OCI-LY7 (cell line): Measurements from ENCODE around the gene ENG. TPM values are rescaled to one million over a fixed set of nuclear protein-coding genes. Genes with fewer than 3 reads are reported as not detected.

Experiments
- BruUV-seq: library from RNA; stranded (reverse); fragments of 400-500 nt; replicated peaks from 2 replicates; lab custom pipeline; 2021; lab: Mats Ljungman, UMichigan
- CTCF ChIA-PET: fragments of 300-600 bp; sonication (Branson Sonifier 250); formaldehyde crosslinking; loops from one replicate; lab custom pipeline; 2022; ENCODE audit warnings: antibody characterized with exemption; ENCODE audit not compliant: unreplicated experiment; lab: Charles Lee
- POLR2A ChIA-PET: fragments of 300-600 bp; sonication (Branson Sonifier 250); formaldehyde crosslinking; loops from one replicate; lab custom pipeline; 2022; ENCODE audit warnings: antibody characterized with exemption; lab: Charles Lee
- DNase-seq: peaks from one replicate; pipeline ENCODE4 v3.0.0-alpha.2; 2015; ENCODE audit warnings: low spot score
- H2AFZ ChIP-seq: fragments of 200-600 bp; sonication (generic), shearing (Covaris generic); 2 replicates; pipeline ENCODE4 v1.6.1; 2014; ENCODE audit warnings: mild to moderate bottlenecking, antibody characterized with exemption, low read length, moderate library complexity
- H3K27ac ChIP-seq: fragments of 200-600 bp; sonication (generic); 2 replicates; pipeline ENCODE4 v1.5.1; 2014; ENCODE audit warnings: mixed run types, low read depth, mild to moderate bottlenecking, moderate library complexity, low read length, inconsistent platforms; ENCODE audit not compliant: poor library complexity, severe bottlenecking
- H3K36me3 ChIP-seq: fragments of 200-600 bp; sonication (generic); 2 replicates; pipeline ENCODE4 v1.6.1; 2014; ENCODE audit warnings: mild to moderate bottlenecking, antibody characterized with exemption, low read length, moderate library complexity, mixed read lengths; ENCODE audit not compliant: insufficient read depth
- H3K4me1 ChIP-seq: fragments of 200-600 bp; sonication (generic); 2 replicates; pipeline ENCODE4 v1.5.1; 2014; ENCODE audit warnings: mild to moderate bottlenecking, low read length; ENCODE audit not compliant: insufficient read depth, poor library complexity, severe bottlenecking
- H3K4me2 ChIP-seq: fragments of 200-600 bp; sonication (generic); 2 replicates; pipeline ENCODE4 v1.6.1; 2014; ENCODE audit warnings: mild to moderate bottlenecking, low read length
- H3K4me3 ChIP-seq: fragments of 200-600 bp; sonication (generic); 2 replicates; pipeline ENCODE4 v1.5.1; 2014; ENCODE audit warnings: mild to moderate bottlenecking, low read depth, low read length; ENCODE audit not compliant: poor library complexity, severe bottlenecking
- H3K79me2 ChIP-seq: fragments of 200-600 bp; sonication (generic); 2 replicates; pipeline ENCODE4 v1.6.1; 2016; ENCODE audit warnings: low read depth, mild to moderate bottlenecking, low read length, moderate library complexity, mixed read lengths; ENCODE audit not compliant: insufficient read depth
- H3K9me2 ChIP-seq: fragments of 200-600 bp; sonication (generic); 2 replicates; pipeline ENCODE4 v1.6.1; 2016; ENCODE audit warnings: mild to moderate bottlenecking, low read length, mixed read lengths; ENCODE audit not compliant: insufficient read depth
- H3K9me3 ChIP-seq: fragments of 200-600 bp; sonication (generic); 2 replicates; pipeline ENCODE4 v1.6.1; 2014; ENCODE audit warnings: mild to moderate bottlenecking, mixed run types, low read length, mixed read lengths
- H4K20me1 ChIP-seq: fragments of 200-600 bp; sonication (generic); 2 replicates; pipeline ENCODE4 v1.6.1; 2014; ENCODE audit warnings: mild to moderate bottlenecking, antibody characterized with exemption, low read length, moderate library complexity, mixed read lengths; ENCODE audit not compliant: insufficient read depth
- EZH2phosphoT487 ChIP-seq: fragments of 200-600 bp; sonication (generic); IDR thresholded peaks from 2 replicates; pipeline ENCODE4 v1.6.1; 2018; ENCODE audit warnings: low read depth, borderline replicate concordance, mild to moderate bottlenecking, mixed run types, antibody characterized with exemption, low read length, moderate library complexity, mixed read lengths
- intact Hi-C: fragments of 100-400 bp; cut with micrococcal nuclease; formaldehyde crosslinking; loops from one replicate; pipeline ENCODE4 v1.10.0; 2022; ENCODE audit not compliant: unreplicated experiment
- total RNA-seq, 2 experiments: library from RNA; depleted of rRNA in 1 of 2; stranded (reverse); fragments of >200 nt in 1 of 2; shearing (Covaris generic) in 1 of 2; gene quantifications; 2 replicates each; pipeline ENCODE4 v1.2.3, GENCODE V29; 2014 to 2022
- TF ChIP-seq, protein P1 (sequence below): fragments of 200-600 bp; sonication (generic); conservative IDR thresholded peaks from 2 replicates; pipeline ENCODE4 v1.5.1; 2014; ENCODE audit warnings: mild to moderate bottlenecking, antibody characterized with exemption, low read length, moderate library complexity, mixed read lengths

The ENG gene
- total RNA-seq, 2 experiments from 2014 or later: not detected

GRCh38 chr9:127818574-127818973, 35.9 kb downstream of the ENG start:
- no peaks in the 10 kb centered on the region for H3K79me2 ChIP-seq
- no peaks in the 10 kb centered on the region for H3K4me1 ChIP-seq
- BruUV-seq: no TSS peak
- H3K4me3 ChIP-seq: no peak overlapping the region
- H2AFZ ChIP-seq: no peak overlapping the region
- H3K9me2 ChIP-seq: no peaks in the 10 kb centered on the region
- TF ChIP-seq, protein P1, sequence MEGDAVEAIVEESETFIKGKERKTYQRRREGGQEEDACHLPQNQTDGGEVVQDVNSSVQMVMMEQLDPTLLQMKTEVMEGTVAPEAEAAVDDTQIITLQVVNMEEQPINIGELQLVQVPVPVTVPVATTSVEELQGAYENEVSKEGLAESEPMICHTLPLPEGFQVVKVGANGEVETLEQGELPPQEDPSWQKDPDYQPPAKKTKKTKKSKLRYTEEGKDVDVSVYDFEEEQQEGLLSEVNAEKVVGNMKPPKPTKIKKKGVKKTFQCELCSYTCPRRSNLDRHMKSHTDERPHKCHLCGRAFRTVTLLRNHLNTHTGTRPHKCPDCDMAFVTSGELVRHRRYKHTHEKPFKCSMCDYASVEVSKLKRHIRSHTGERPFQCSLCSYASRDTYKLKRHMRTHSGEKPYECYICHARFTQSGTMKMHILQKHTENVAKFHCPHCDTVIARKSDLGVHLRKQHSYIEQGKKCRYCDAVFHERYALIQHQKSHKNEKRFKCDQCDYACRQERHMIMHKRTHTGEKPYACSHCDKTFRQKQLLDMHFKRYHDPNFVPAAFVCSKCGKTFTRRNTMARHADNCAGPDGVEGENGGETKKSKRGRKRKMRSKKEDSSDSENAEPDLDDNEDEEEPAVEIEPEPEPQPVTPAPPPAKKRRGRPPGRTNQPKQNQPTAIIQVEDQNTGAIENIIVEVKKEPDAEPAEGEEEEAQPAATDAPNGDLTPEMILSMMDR: no peak
- no peak for TF ChIP-seq EZH2phosphoT487
- no peak for DNase-seq
- POLR2A ChIA-PET: no interaction called here
- intact Hi-C loops: no loop called here
- H3K9me3 ChIP-seq: no peaks in the 10 kb centered on the region
- no peaks in the 10 kb centered on the region for H4K20me1 ChIP-seq
- peaks cover 39% of the 10 kb centered on the region for H3K36me3 ChIP-seq
- CTCF ChIA-PET: no interaction called here
- no peak overlapping the region for H3K4me2 ChIP-seq
- no peak overlapping the region for H3K27ac ChIP-seq

- Histone ChIP-seq H3K79me2 (no peaks in the 10 kb centered on the region), H2AFZ (no peak overlapping the region), H3K9me2 (no peaks in the 10 kb centered on the region), H3K36me3 (peaks cover 45% of the 10 kb centered on the region), H4K20me1 (no peaks in the 10 kb centered on the region), H3K9me3 (no peaks in the 10 kb centered on the region), H3K4me3 (no peak overlapping the region), H3K27ac (no peak overlapping the region), H3K4me2 (no peak overlapping the region), H3K4me1 (no peaks in the 10 kb centered on the region)
- BruUV-seq: no TSS peak
- DNase-seq: no peak
- TF ChIP-seq EZH2phosphoT487: no peak
- TF ChIP-seq, protein P1: no peak
- intact Hi-C loops: no loop called here
- ChIA-PET CTCF (no interaction called here), POLR2A (no interaction called here)
Observed at GRCh38 chr9:127817881-127818434, 36.5 kb downstream of the ENG start.

- ChIA-PET CTCF (no interaction called here), POLR2A (no interaction called here)
- no peaks in the 10 kb centered on the region for H4K20me1 ChIP-seq
- no TSS peak for BruUV-seq
- no peaks in the 10 kb centered on the region for H3K4me1 ChIP-seq
- no peak overlapping the region for H3K4me2 ChIP-seq
- no peaks in the 10 kb centered on the region for H3K9me2 ChIP-seq
- H3K27ac ChIP-seq: no peak overlapping the region
- no peak for DNase-seq
- no peak overlapping the region for H2AFZ ChIP-seq
- TF ChIP-seq, protein P1: no peak
- no peak for TF ChIP-seq EZH2phosphoT487
- intact Hi-C loops: no loop called here
- no peak overlapping the region for H3K4me3 ChIP-seq
- no peaks in the 10 kb centered on the region for H3K79me2 ChIP-seq
- no peaks in the 10 kb centered on the region for H3K9me3 ChIP-seq
- peaks cover 57% of the 10 kb centered on the region for H3K36me3 ChIP-seq
Observed at GRCh38 chr9:127816728-127817127, 37.7 kb downstream of the ENG start.
